Testis (tissue), 3 donors: Measurements from ENCODE around the gene LRRC36. TPM values are rescaled to one million over a fixed set of nuclear protein-coding genes. Genes with fewer than 3 reads are reported as not detected.

Source experiments
- DNase-seq: peaks from one replicate; pipeline ENCODE4 v3.0.0-alpha.2; 2019
- H3K27ac ChIP-seq, 2 donors: fragments of 200-600 bp; sonication (generic); one replicate each; pipeline ENCODE4 v1.5.1; 2019
- H3K27me3 ChIP-seq: fragments of 200-600 bp; sonication (generic); one replicate; pipeline ENCODE4 v1.5.1; 2019
- H3K36me3 ChIP-seq: fragments of 200-600 bp; sonication (generic); one replicate; pipeline ENCODE4 v1.5.1; 2017; ENCODE audit warnings: low read depth; ENCODE audit errors: missing control alignments
- H3K4me1 ChIP-seq: fragments of 200-600 bp; sonication (generic); one replicate; pipeline ENCODE4 v1.5.1; 2019
- H3K4me3 ChIP-seq, 2 donors: fragments of 200-600 bp; sonication (generic); one replicate each; pipeline ENCODE4 v1.5.1; 2017 to 2019
- H3K9me3 ChIP-seq: fragments of 200-600 bp; sonication (generic); one replicate; pipeline ENCODE4 v1.5.1; 2017
- POLR2A ChIP-seq: fragments of 450-650 bp; IDR thresholded peaks from one replicate; pipeline ENCODE4 v1.6.1; 2017; ENCODE audit warnings: antibody characterized with exemption, mild to moderate bottlenecking, moderate library complexity
- WGBS, 2 donors: methylation state at CpG; one replicate each; pipeline ENCODE4 v1.1.5; 2018; 5-methylcytosine and 5-hydroxymethylcytosine counted together
- intact Hi-C: fragments of 100-400 bp; cut with DNase I; formaldehyde crosslinking; loops from one replicate; pipeline ENCODE4 v1.15.1; 2023; ENCODE audit warnings: low total_unique reads
- polyA plus RNA-seq: library from polyadenylated mRNA; stranded (reverse); fragments of 350-450 nt; fragmentation: Illumina TruSeq; extraction: RNeasy Lipid Tissue Mini Kit (QIAGEN cat#74804); gene quantifications from one replicate; pipeline ENCODE4 v1.2.3, GENCODE V29; 2014; ENCODE audit warnings: low read depth, low replicate concordance; ENCODE audit not compliant: insufficient read depth
- total RNA-seq, 2 donors: library from RNA; depleted of rRNA; stranded (reverse); fragments of >200 nt; gene quantifications; one replicate each; pipeline ENCODE4 v1.2.3, GENCODE V29; 2016
- TF ChIP-seq, protein P1 (sequence below), 3 experiments: fragments of 450-650 bp in 2 of 3; fragments of 200-600 bp in 1 of 3; sonication (generic) in 1 of 3; IDR thresholded peaks; one replicate each; pipeline ENCODE4 v1.5.1; 2016 to 2019; ENCODE audit warnings: antibody characterized with exemption in 3 of 3, mild to moderate bottlenecking in 2 of 3, moderate library complexity in 1 of 3

LRRC36 gene
- total and polyA plus RNA-seq, 3 donors from 2014 or later, result 28.3 to 94.5 (median 40.9) TPM

DNA sequence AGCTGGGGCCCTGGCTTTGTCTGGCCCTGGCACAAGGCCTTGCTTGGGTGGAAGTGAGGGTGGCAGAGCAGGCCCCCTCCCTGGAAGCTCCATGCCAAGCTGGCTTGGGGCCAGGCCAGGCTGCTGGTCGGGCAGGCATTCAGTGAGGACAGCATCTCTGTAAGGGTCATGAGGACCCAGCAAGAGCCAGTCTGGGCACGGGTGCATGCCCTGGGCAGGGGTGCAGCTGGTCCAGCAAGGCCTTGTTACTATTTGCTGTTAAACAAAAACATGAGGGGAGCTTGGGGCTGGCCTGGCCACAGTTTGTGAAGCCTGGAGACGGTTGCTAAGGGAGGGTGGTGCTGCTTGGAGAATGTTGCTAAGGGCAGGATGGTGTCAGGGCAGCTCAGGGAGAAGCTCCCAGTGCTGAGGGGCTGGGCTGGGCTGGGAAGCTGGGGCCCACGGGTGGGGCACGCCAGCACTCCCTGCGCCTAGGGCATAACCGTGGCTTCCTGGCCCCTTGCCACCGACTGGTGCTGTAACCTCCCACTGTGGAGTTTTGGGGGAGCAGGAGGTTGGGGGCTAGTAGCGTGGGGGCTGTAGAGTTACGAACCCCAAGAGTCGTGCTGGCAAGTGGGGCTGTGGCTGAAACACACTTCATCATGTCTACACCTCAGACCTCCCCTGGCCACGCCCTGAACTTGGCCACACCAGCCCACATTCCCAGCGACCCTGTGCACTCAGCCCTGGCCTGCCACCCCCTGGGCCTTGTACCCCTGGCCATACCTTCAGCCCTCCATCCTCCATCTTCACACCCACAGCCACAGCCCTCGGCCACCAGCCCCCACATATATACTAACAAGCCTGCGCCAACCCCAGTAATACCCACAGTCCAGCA is 65.0 kb downstream of the LRRC36 start:
- peaks cover 25% of the 10 kb centered on the region for H3K4me1 ChIP-seq
- no peaks in the 10 kb centered on the region for H3K27me3 ChIP-seq
- 78 to 85% methylated on average over 10 to 15 of the region's 15 CpGs for WGBS, 2 donors
- DNase-seq, result no peak
- TF ChIP-seq, protein P1, sequence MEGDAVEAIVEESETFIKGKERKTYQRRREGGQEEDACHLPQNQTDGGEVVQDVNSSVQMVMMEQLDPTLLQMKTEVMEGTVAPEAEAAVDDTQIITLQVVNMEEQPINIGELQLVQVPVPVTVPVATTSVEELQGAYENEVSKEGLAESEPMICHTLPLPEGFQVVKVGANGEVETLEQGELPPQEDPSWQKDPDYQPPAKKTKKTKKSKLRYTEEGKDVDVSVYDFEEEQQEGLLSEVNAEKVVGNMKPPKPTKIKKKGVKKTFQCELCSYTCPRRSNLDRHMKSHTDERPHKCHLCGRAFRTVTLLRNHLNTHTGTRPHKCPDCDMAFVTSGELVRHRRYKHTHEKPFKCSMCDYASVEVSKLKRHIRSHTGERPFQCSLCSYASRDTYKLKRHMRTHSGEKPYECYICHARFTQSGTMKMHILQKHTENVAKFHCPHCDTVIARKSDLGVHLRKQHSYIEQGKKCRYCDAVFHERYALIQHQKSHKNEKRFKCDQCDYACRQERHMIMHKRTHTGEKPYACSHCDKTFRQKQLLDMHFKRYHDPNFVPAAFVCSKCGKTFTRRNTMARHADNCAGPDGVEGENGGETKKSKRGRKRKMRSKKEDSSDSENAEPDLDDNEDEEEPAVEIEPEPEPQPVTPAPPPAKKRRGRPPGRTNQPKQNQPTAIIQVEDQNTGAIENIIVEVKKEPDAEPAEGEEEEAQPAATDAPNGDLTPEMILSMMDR (IDR thresholded peaks at IDR 0.05), result no peak
- no peak for TF ChIP-seq POLR2A
- no peak overlapping the region for H3K27ac ChIP-seq
- no peaks in the 10 kb centered on the region for H3K36me3 ChIP-seq
- intact Hi-C loops, result no loop called here
- H3K4me3 ChIP-seq, result no peak overlapping the region
- no peaks in the 10 kb centered on the region for H3K9me3 ChIP-seq

DNA sequence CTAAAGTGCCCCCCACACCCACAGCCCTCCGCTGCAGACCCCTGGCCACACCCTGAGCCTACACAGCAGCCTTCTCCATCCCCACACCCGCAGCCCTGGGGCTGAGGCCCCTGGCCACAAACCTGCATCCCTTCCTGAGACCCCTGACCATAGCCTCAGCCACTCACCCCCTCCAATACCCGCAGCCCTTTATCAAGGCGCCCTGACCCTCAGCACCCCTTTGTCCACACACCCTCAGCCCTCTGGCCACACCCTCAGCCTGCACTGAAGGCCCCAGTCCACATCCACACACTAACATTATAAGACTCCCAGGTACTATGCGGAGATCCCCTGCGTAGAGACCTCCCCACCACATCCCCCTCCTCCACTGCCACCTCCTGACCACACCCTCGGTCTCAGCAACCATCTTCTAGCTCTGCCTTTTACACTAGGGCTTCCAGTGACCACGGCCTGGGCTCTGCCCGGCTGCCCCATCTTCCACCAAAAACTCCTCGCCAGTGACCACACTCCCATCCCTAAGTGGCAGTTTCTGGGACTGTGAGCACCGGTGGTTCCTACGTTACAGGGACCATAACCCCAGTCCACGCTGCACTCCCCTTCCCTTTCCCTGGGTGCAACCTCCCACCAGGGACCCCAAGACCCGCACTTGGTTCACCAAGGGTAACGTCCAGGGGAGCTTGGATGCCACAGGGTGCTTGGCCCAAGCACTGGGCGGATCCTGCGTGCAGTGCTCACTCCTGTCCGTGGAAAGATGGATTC is 65.9 kb downstream of the LRRC36 start:
- DNase-seq, result no peak
- intact Hi-C loops, result no loop called here
- Histone ChIP-seq H3K27ac (no peak overlapping the region), H3K9me3 (no peaks in the 10 kb centered on the region), H3K4me3 (peak overlapping the region in 1 of 2 donors; percentile 41), H3K4me1 (peaks cover 30% of the 10 kb centered on the region), H3K36me3 (no peaks in the 10 kb centered on the region), H3K27me3 (no peaks in the 10 kb centered on the region)
- 78 to 80% methylated on average over 16 to 18 of the region's 18 CpGs for WGBS, 2 donors
- TF ChIP-seq, protein P1 (IDR thresholded peaks at IDR 0.05), result no peak
- TF ChIP-seq POLR2A, result no peak

DNA sequence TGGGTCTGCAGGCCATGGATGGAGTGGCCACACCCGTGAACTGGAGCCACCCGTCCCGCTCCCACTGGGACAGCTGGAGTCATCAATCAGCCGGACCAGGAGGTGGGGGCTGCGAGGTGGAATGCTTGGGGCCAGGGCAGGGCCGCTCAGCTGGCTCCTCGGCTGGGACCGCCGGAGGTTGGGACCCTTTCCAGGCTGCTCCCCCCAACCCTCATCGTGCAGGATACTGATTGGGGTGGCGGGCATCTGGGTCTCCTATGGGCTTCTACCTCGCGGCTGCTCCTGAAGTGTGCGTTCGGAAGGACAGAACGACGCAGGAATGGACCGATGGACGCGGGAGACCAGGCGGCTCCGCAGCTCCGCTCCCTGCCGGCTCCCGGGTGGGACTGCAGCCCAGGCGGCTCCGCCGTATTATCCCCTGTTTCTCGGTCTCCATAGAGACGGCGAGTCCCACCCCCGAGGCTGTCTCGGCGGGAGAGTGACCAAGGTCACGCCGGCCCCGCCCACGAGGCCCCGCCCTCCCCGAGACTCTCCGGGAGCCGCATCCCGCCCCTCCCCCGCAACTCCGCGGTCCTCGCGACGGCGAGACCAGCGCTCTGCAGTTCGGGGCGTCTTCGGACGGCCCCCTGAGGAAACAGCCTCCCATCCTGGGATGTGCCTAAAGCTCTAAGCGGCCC is 66.6 kb downstream of the LRRC36 start, which contains the start of gene TPPP3:
TPPP3 (minus strand) TSS at position 388 of the 677 bp plus-strand sequence. CDS start 2,387 bp downstream, outside the sequence.
- Histone ChIP-seq H3K27me3 (no peaks in the 10 kb centered on the region), H3K9me3 (no peaks in the 10 kb centered on the region), H3K4me1 (peaks cover 30% of the 10 kb centered on the region), H3K4me3 (peak within 1 kb of the TSS; percentile 2 to 41), H3K36me3 (no peaks in the 10 kb centered on the region), H3K27ac (peak within 1 kb of the TSS; percentile 1 to 2)
- peak; percentile 92 for DNase-seq
- TF ChIP-seq POLR2A, result no peak
- TF ChIP-seq, protein P1 (IDR thresholded peaks at IDR 0.05), result peak; percentile 55 to 63 (median 57)
- 2% methylated on average over 55 of the region's 56 CpGs; no CpG with 5 or more reads in 1 of the 2 donors for WGBS, 2 donors
- intact Hi-C loops, result no loop called here

DNA sequence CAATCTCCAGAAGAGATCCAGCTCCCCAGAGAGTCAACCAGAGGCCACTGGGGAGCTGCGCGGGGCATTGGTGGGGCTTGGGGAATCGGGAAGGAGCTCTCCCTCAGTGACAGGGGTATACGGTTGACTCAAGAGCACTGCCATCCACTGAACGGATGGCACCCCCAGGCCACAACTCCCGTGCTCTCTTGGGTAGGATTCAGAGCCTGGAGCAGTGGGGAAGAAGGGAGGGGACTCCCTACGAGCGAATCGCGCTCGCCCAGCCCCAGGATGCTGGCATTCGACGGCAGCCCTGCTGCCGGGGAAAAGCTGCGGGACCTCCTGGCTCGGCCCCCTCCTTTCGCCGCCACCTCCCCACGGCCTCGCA is 67.2 kb downstream of the LRRC36 start:
- Histone ChIP-seq H3K9me3 (no peaks in the 10 kb centered on the region), H3K4me3 (peak overlapping the region; percentile 2 to 41), H3K36me3 (no peaks in the 10 kb centered on the region), H3K27me3 (no peaks in the 10 kb centered on the region), H3K27ac (peak overlapping the region; percentile 1 to 2), H3K4me1 (peaks cover 30% of the 10 kb centered on the region)
- TF ChIP-seq, protein P1 (IDR thresholded peaks at IDR 0.05), result no peak
- no peak for TF ChIP-seq POLR2A
- WGBS, 2 donors, result 3 to 19% methylated on average over 13 to 20 of the region's 20 CpGs
- no peak for DNase-seq
- intact Hi-C loops, result no loop called here
